GM21390 (cell line): ENCODE data around the gene NXPE4.

Experiments
- ATAC-seq: cut with Tn5 transposase; IDR thresholded peaks from one replicate; pipeline ENCODE4 v1.9.1; 2021; ENCODE audit not compliant: unreplicated experiment

Gene NXPE4

GRCh38 chr11:114563077-114563476 lies 32.5 kb downstream of the NXPE4 start:
- ATAC-seq: no peak

- no peak for ATAC-seq
Measured at GRCh38 chr11:114562166-114562916, 33.2 kb downstream of the NXPE4 start.

- ATAC-seq: no peak
Measured at GRCh38 chr11:114559425-114560310, 35.9 kb downstream of the NXPE4 start, which contains the start of gene NXPE1. NXPE1 (minus strand) TSS chr11:114559881; CDS start chr11:114551201, 8,680 bp downstream.

- no peak for ATAC-seq
Measured at GRCh38 chr11:114556135-114556534, 39.5 kb downstream of the NXPE4 start.

GRCh38 chr11:114553642-114554041 lies 41.9 kb downstream of the NXPE4 start:
- ATAC-seq: no peak

- no peak for ATAC-seq
Measured at GRCh38 chr11:114551060-114551459, 44.5 kb downstream of the NXPE4 start.

- no peak for ATAC-seq
Measured at GRCh38 chr11:114525682-114526081, 69.9 kb downstream of the NXPE4 start.

GRCh38 chr11:114524122-114524521 lies 71.5 kb downstream of the NXPE4 start:
- ATAC-seq: no peak

- no peak for ATAC-seq
Measured at GRCh38 chr11:114522818-114523217, 72.8 kb downstream of the NXPE4 start.
